Mesenchymal stem cell (in vitro differentiated cells and primary cell): Measurements from ENCODE around the gene FBXO47.
"Not testable (repeated sequence)": the region's sequence is repeated elsewhere in the genome, so short reads cannot be mapped to it uniquely, and the experiment has no call there.

Source experiments
- DNase-seq: peaks from one replicate; pipeline ENCODE4 v3.0.0-alpha.2; 2013
- H2AFZ ChIP-seq: one replicate; pipeline ENCODE4 v1.6.1; 2013; ENCODE audit warnings: low read depth, mild to moderate bottlenecking, control low read depth, inconsistent platforms, low read length, moderate library complexity
- H2AK5ac ChIP-seq: 2 replicates; pipeline ENCODE4 v1.6.1; 2013; ENCODE audit warnings: low read length, moderate library complexity, mild to moderate bottlenecking, inconsistent platforms; ENCODE audit not compliant: severe bottlenecking
- H2BK120ac ChIP-seq: one replicate; pipeline ENCODE4 v1.6.1; 2013; ENCODE audit warnings: low read depth, mild to moderate bottlenecking, inconsistent platforms, low read length, moderate library complexity
- H2BK12ac ChIP-seq, 2 experiments: one replicate each; pipeline ENCODE4 v1.6.1; 2013; ENCODE audit warnings: inconsistent platforms in 2 of 2, low read length in 2 of 2, mild to moderate bottlenecking in 2 of 2, moderate library complexity in 2 of 2, control low read depth in 1 of 2
- H2BK15ac ChIP-seq: one replicate; pipeline ENCODE4 v1.6.1; 2013; ENCODE audit warnings: mild to moderate bottlenecking, low read depth, inconsistent platforms; ENCODE audit not compliant: poor library complexity, severe bottlenecking
- H2BK5ac ChIP-seq: 2 replicates; pipeline ENCODE4 v1.6.1; 2013; ENCODE audit warnings: low read depth, mild to moderate bottlenecking, low read length, control low read depth, inconsistent platforms; ENCODE audit not compliant: poor library complexity, severe bottlenecking
- H3K14ac ChIP-seq, 2 experiments: one replicate each; pipeline ENCODE4 v1.6.1; 2013; ENCODE audit warnings: inconsistent platforms in 2 of 2, low read length in 2 of 2, control low read depth in 1 of 2, mild to moderate bottlenecking in 1 of 2, moderate library complexity in 1 of 2
- H3K18ac ChIP-seq, 2 experiments: one replicate each; pipeline ENCODE4 v1.6.1; 2013; ENCODE audit warnings: inconsistent platforms in 2 of 2, low read length in 2 of 2, control low read depth in 1 of 2, low read depth in 1 of 2, mild to moderate bottlenecking in 1 of 2
- H3K23ac ChIP-seq, 2 experiments: one replicate each; pipeline ENCODE4 v1.6.1; 2013; ENCODE audit warnings: inconsistent platforms in 2 of 2, low read length in 2 of 2, mild to moderate bottlenecking in 2 of 2, moderate library complexity in 2 of 2, control low read depth in 1 of 2
- H3K27ac ChIP-seq: 2 replicates; pipeline ENCODE4 v1.5.1; 2013; ENCODE audit warnings: mild to moderate bottlenecking, moderate library complexity, low read length, control low read depth, inconsistent platforms; ENCODE audit not compliant: poor library complexity, severe bottlenecking
- H3K27me3 ChIP-seq, 2 experiments: 2 replicates each; pipeline versions ENCODE4 v1.6.1 to v1.7.0; 2013; ENCODE audit warnings: low read length in 2 of 2, mild to moderate bottlenecking in 2 of 2, moderate library complexity in 2 of 2, control low read depth in 1 of 2, inconsistent platforms in 1 of 2; ENCODE audit not compliant: control insufficient read depth in 1 of 2, insufficient read depth in 1 of 2
- H3K36me3 ChIP-seq, 2 experiments: 2 replicates each; pipeline versions ENCODE4 v1.6.1 to v1.7.0; 2013; ENCODE audit warnings: low read length in 2 of 2, control low read depth in 1 of 2, inconsistent platforms in 1 of 2, low read depth in 1 of 2, mild to moderate bottlenecking in 1 of 2; ENCODE audit not compliant: insufficient read depth in 2 of 2, control insufficient read depth in 1 of 2
- H3K4ac ChIP-seq, 2 experiments: one replicate each; pipeline ENCODE4 v1.6.1; 2013; ENCODE audit warnings: inconsistent platforms in 2 of 2, low read length in 2 of 2, mild to moderate bottlenecking in 2 of 2, moderate library complexity in 2 of 2, control low read depth in 1 of 2, low read depth in 1 of 2
- H3K4me1 ChIP-seq: 2 replicates; pipeline ENCODE4 v1.6.1; 2013; ENCODE audit warnings: low read depth, low read length, control low read depth; ENCODE audit not compliant: control insufficient read depth, insufficient read depth
- H3K4me2 ChIP-seq: 2 replicates; pipeline ENCODE4 v1.6.1; 2013; ENCODE audit warnings: low read length, mild to moderate bottlenecking, inconsistent platforms; ENCODE audit not compliant: poor library complexity, severe bottlenecking
- H3K4me3 ChIP-seq, 2 experiments: 2 replicates each; pipeline versions ENCODE4 v1.5.1 to v1.7.0; 2013; ENCODE audit warnings: low read length in 2 of 2, mild to moderate bottlenecking in 2 of 2, control low read depth in 1 of 2, low read depth in 1 of 2; ENCODE audit not compliant: insufficient read depth in 1 of 2
- H3K79me1 ChIP-seq: replicated peaks from 2 replicates; pipeline ENCODE4 v1.6.1; 2013; ENCODE audit warnings: mild to moderate bottlenecking, control low read depth, low read length, inconsistent platforms; ENCODE audit not compliant: poor library complexity, severe bottlenecking
- H3K9ac ChIP-seq: 2 replicates; pipeline ENCODE4 v1.7.0; 2013; ENCODE audit warnings: mild to moderate bottlenecking, low read length, moderate library complexity
- H3K9me3 ChIP-seq: 2 replicates; pipeline ENCODE4 v1.7.0; 2013; ENCODE audit warnings: mild to moderate bottlenecking, low read length; ENCODE audit not compliant: control insufficient read depth
- H4K8ac ChIP-seq: one replicate; pipeline ENCODE4 v1.6.1; 2013; ENCODE audit warnings: inconsistent platforms, mild to moderate bottlenecking, low read length, moderate library complexity
- H4K91ac ChIP-seq: one replicate; pipeline ENCODE4 v1.6.1; 2013; ENCODE audit warnings: mild to moderate bottlenecking, low read length, inconsistent platforms
- WGBS: methylation state at CpG from one replicate; pipeline ENCODE4 v1.1.7; 2013; ENCODE audit warnings: mixed read lengths; 5-methylcytosine and 5-hydroxymethylcytosine counted together

Gene FBXO47

GRCh38 chr17:38914741-38915638 lies 52.2 kb downstream of the FBXO47 start:
- no peak overlapping the region for H3K9ac ChIP-seq
- no peak for DNase-seq
- peaks cover 90 to 91% of the 10 kb centered on the region in 2 experiments for H3K36me3 ChIP-seq
- no peak overlapping the region for H2BK12ac ChIP-seq
- H2BK5ac ChIP-seq: no peak overlapping the region
- no peak overlapping the region for H3K4ac ChIP-seq
- peaks cover 57% of the 10 kb centered on the region for H3K79me1 ChIP-seq
- H4K91ac ChIP-seq: no peak overlapping the region
- H3K27ac ChIP-seq: no peak overlapping the region
- WGBS: 93% methylated on average over 18 of the region's 20 CpGs
- no peak overlapping the region for H2AFZ ChIP-seq
- H3K18ac ChIP-seq: no peak overlapping the region
- H4K8ac ChIP-seq: no peak overlapping the region
- H3K14ac ChIP-seq: no peak overlapping the region
- no peak overlapping the region for H2BK120ac ChIP-seq
- no peak overlapping the region for H3K4me3 ChIP-seq
- H3K9me3 ChIP-seq: no peaks in the 10 kb centered on the region
- no peak overlapping the region for H2AK5ac ChIP-seq
- no peak overlapping the region for H2BK15ac ChIP-seq
- no peak overlapping the region for H3K23ac ChIP-seq
- no peaks in the 10 kb centered on the region for H3K27me3 ChIP-seq
- no peak overlapping the region for H3K4me2 ChIP-seq
- H3K4me1 ChIP-seq: peaks cover 14% of the 10 kb centered on the region

- 93% methylated on average over 13 of the region's 13 CpGs for WGBS
- Histone ChIP-seq H3K79me1 (peaks cover 39% of the 10 kb centered on the region), H3K23ac (peak overlapping the region in 1 of 2 experiments; percentile 28), H3K27me3 (no peaks in the 10 kb centered on the region), H3K9me3 (no peaks in the 10 kb centered on the region), H2BK15ac (peak overlapping the region; percentile 27), H2BK12ac (no peak overlapping the region), H3K14ac (peak overlapping the region in 1 of 2 experiments; percentile 37), H2BK5ac (no peak overlapping the region), H3K4me3 (no peak overlapping the region), H2AK5ac (no peak overlapping the region), H3K4me2 (no peak overlapping the region), H4K91ac (no peak overlapping the region), H3K4ac (no peak overlapping the region), H2AFZ (no peak overlapping the region), H3K27ac (no peak overlapping the region), H3K36me3 (peaks cover 89 to 91% of the 10 kb centered on the region in 2 experiments), H2BK120ac (no peak overlapping the region), H3K9ac (peak overlapping the region; percentile 8), H3K4me1 (peaks cover 28% of the 10 kb centered on the region), H4K8ac (no peak overlapping the region), H3K18ac (no peak overlapping the region)
- no peak for DNase-seq
Measured at GRCh38 chr17:38912221-38912813, 54.9 kb downstream of the FBXO47 start.

- H3K14ac ChIP-seq, H3K4me2 ChIP-seq, H3K9ac ChIP-seq, H4K8ac ChIP-seq, H2AK5ac ChIP-seq, H3K27me3 ChIP-seq, H3K27ac ChIP-seq, H3K4ac ChIP-seq, H2AFZ ChIP-seq, H2BK5ac ChIP-seq, H2BK120ac ChIP-seq, H2BK15ac ChIP-seq, H4K91ac ChIP-seq, H2BK12ac ChIP-seq, H3K4me3 ChIP-seq, DNase-seq, H3K18ac ChIP-seq, H3K9me3 ChIP-seq, H3K23ac ChIP-seq: not testable (repeated sequence)
- 99% methylated on average over 8 of the region's 8 CpGs for WGBS
- peaks cover 37% of the 10 kb centered on the region for H3K79me1 ChIP-seq
- peaks cover 86 to 93% of the 10 kb centered on the region in 2 experiments for H3K36me3 ChIP-seq
- H3K4me1 ChIP-seq: peaks cover 34% of the 10 kb centered on the region
Measured at GRCh38 chr17:38911731-38912081, 55.5 kb downstream of the FBXO47 start.

- H4K8ac ChIP-seq: no peak overlapping the region
- H3K14ac ChIP-seq: no peak overlapping the region
- WGBS: 96% methylated on average over 10 of the region's 10 CpGs
- no peak overlapping the region for H3K4ac ChIP-seq
- H3K27me3 ChIP-seq: no peaks in the 10 kb centered on the region
- DNase-seq: no peak
- H3K4me1 ChIP-seq: peaks cover 37% of the 10 kb centered on the region
- H2BK15ac ChIP-seq: no peak overlapping the region
- no peak overlapping the region for H3K9ac ChIP-seq
- H3K18ac ChIP-seq: no peak overlapping the region
- no peak overlapping the region for H3K23ac ChIP-seq
- H2AK5ac ChIP-seq: no peak overlapping the region
- H3K36me3 ChIP-seq: peaks cover 82 to 89% of the 10 kb centered on the region in 2 experiments
- no peak overlapping the region for H2BK12ac ChIP-seq
- no peak overlapping the region for H2AFZ ChIP-seq
- no peak overlapping the region for H3K4me3 ChIP-seq
- H2BK120ac ChIP-seq: no peak overlapping the region
- no peak overlapping the region for H2BK5ac ChIP-seq
- H3K79me1 ChIP-seq: peaks cover 37% of the 10 kb centered on the region
- H4K91ac ChIP-seq: no peak overlapping the region
- no peaks in the 10 kb centered on the region for H3K9me3 ChIP-seq
- H3K27ac ChIP-seq: no peak overlapping the region
- no peak overlapping the region for H3K4me2 ChIP-seq
Measured at GRCh38 chr17:38911081-38911730, 56.0 kb downstream of the FBXO47 start.
